OCI-LY3 (cell line): ENCODE data around the gene DPP3.

Source experiments
- H2AFZ ChIP-seq: fragments of 200-600, 300-600 bp; shearing (Covaris generic); 2 replicates; pipeline ENCODE4 v1.6.0; 2014; ENCODE audit warnings: antibody characterized with exemption, low read depth, low read length
- H3K27ac ChIP-seq: fragments of 200-600, 300-600 bp; sonication (generic); 2 replicates; pipeline ENCODE4 v1.5.1; 2014; ENCODE audit warnings: mild to moderate bottlenecking, low read length, moderate library complexity, mixed read lengths
- H3K27me3 ChIP-seq: fragments of 200-600, 300-600 bp; sonication (generic); 2 replicates; pipeline ENCODE4 v1.6.1; 2014; ENCODE audit warnings: low read depth, low read length, mixed read lengths
- H3K36me3 ChIP-seq: fragments of 200-600, 300-600 bp; sonication (generic); replicated peaks from 2 replicates; pipeline ENCODE3; 2014; ENCODE audit warnings: low read depth, low read length, mixed read lengths
- H3K4me1 ChIP-seq: fragments of 300-600, 200-600 bp; sonication (generic); 2 replicates; pipeline ENCODE4 v1.6.1; 2014; ENCODE audit warnings: low read length, mixed read lengths
- H3K4me2 ChIP-seq: fragments of 200-600, 300-600 bp; sonication (generic); 2 replicates; pipeline ENCODE4 v1.6.1; 2014; ENCODE audit warnings: low read length, mixed read lengths
- H3K4me3 ChIP-seq: fragments of 300-600, 200-600 bp; sonication (generic); 2 replicates; pipeline ENCODE4 v1.5.1; 2014; ENCODE audit warnings: antibody characterized with exemption, mild to moderate bottlenecking, low read length, moderate library complexity
- H3K79me2 ChIP-seq: fragments of 300-600, 200-600 bp; shearing (Covaris generic); 2 replicates; pipeline ENCODE4 v1.6.1; 2014; ENCODE audit warnings: mild to moderate bottlenecking, low read length, mixed read lengths
- H3K9ac ChIP-seq: fragments of 300-600, 200-600 bp; shearing (Covaris generic); 2 replicates; pipeline ENCODE4 v1.6.0; 2014; ENCODE audit warnings: mild to moderate bottlenecking, low read length, moderate library complexity
- H3K9me3 ChIP-seq: fragments of 200-600, 300-600 bp; shearing (Covaris generic); 2 replicates; pipeline ENCODE4 v1.6.1; 2014; ENCODE audit warnings: low read length, mixed read lengths; ENCODE audit not compliant: insufficient read depth
- H4K20me1 ChIP-seq: fragments of 200-600, 300-600 bp; sonication (generic); 2 replicates; pipeline ENCODE4 v1.6.1; 2016; ENCODE audit warnings: low read length, mixed read lengths; ENCODE audit not compliant: insufficient read depth
- EZH2phosphoT487 ChIP-seq: fragments of 200-600 bp; shearing (Covaris generic); IDR thresholded peaks from 2 replicates; pipeline ENCODE4 v1.6.1; 2018; ENCODE audit warnings: antibody characterized with exemption, mixed run types, low read depth
- TF ChIP-seq, protein P1 (sequence below): fragments of 200-600, 300-600 bp; sonication (generic); IDR thresholded peaks from 2 replicates; pipeline ENCODE4 v1.5.1; 2014; ENCODE audit warnings: antibody characterized with exemption, low read length, low read depth

The DPP3 gene

GRCh38 chr11:66473167-66473566 lies 7.1 kb upstream of the DPP3 start:
- Histone ChIP-seq H3K27ac (no peak overlapping the region), H3K27me3 (no peaks in the 10 kb centered on the region), H3K79me2 (no peaks in the 10 kb centered on the region), H4K20me1 (no peaks in the 10 kb centered on the region), H2AFZ (no peak overlapping the region), H3K9me3 (no peaks in the 10 kb centered on the region), H3K4me2 (no peak overlapping the region), H3K4me1 (no peaks in the 10 kb centered on the region), H3K36me3 (peaks cover 9% of the 10 kb centered on the region), H3K4me3 (no peak overlapping the region), H3K9ac (no peak overlapping the region)
- TF ChIP-seq EZH2phosphoT487: no peak
- TF ChIP-seq, protein P1, sequence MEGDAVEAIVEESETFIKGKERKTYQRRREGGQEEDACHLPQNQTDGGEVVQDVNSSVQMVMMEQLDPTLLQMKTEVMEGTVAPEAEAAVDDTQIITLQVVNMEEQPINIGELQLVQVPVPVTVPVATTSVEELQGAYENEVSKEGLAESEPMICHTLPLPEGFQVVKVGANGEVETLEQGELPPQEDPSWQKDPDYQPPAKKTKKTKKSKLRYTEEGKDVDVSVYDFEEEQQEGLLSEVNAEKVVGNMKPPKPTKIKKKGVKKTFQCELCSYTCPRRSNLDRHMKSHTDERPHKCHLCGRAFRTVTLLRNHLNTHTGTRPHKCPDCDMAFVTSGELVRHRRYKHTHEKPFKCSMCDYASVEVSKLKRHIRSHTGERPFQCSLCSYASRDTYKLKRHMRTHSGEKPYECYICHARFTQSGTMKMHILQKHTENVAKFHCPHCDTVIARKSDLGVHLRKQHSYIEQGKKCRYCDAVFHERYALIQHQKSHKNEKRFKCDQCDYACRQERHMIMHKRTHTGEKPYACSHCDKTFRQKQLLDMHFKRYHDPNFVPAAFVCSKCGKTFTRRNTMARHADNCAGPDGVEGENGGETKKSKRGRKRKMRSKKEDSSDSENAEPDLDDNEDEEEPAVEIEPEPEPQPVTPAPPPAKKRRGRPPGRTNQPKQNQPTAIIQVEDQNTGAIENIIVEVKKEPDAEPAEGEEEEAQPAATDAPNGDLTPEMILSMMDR: no peak

GRCh38 chr11:66473608-66474515 lies 6.4 kb upstream of the DPP3 start:
- Histone ChIP-seq H4K20me1 (no peaks in the 10 kb centered on the region), H3K9me3 (no peaks in the 10 kb centered on the region), H3K4me1 (no peaks in the 10 kb centered on the region), H3K36me3 (peaks cover 9% of the 10 kb centered on the region), H3K27me3 (no peaks in the 10 kb centered on the region), H3K4me3 (no peak overlapping the region), H3K79me2 (peaks cover 3% of the 10 kb centered on the region; the same call in 1 of the 2 replicates), H3K27ac (no peak overlapping the region), H2AFZ (no peak overlapping the region), H3K9ac (no peak overlapping the region), H3K4me2 (no peak overlapping the region)
- TF ChIP-seq, protein P1: no peak
- no peak for TF ChIP-seq EZH2phosphoT487

GRCh38 chr11:66475349-66476172 lies 4.7 kb upstream of the DPP3 start:
- Histone ChIP-seq H3K27me3 (no peaks in the 10 kb centered on the region), H3K9ac (no peak overlapping the region), H3K4me1 (0 out of 2 replicates have a peak, but pooled peaks cover 2% of the 10 kb centered on the region), H3K36me3 (peaks cover 9% of the 10 kb centered on the region), H3K79me2 (peaks cover 14% of the 10 kb centered on the region), H3K27ac (no peak overlapping the region), H2AFZ (no peak overlapping the region), H4K20me1 (no peaks in the 10 kb centered on the region), H3K4me3 (no peak overlapping the region), H3K9me3 (no peaks in the 10 kb centered on the region), H3K4me2 (no peak overlapping the region)
- TF ChIP-seq EZH2phosphoT487: no peak
- TF ChIP-seq, protein P1: no peak
